Stimulated activated CD8-positive, alpha-beta memory T cell treated with anti-CD3 and anti-CD28 coated beads, Interleukin-4, amount 100 ng/mL, for 4 hours (primary cell): Measurements from ENCODE around the gene GPR6.

Source experiments
- DNase-seq, 2 donors: peaks; one replicate each; pipeline ENCODE4 v3.0.0-alpha.2; 2020; ENCODE audit warnings: low read depth in 2 of 2, low spot score in 1 of 2

Gene GPR6

GRCh38 chr6:109978174-109979032 is at the start of gene GPR6:
TSS of gene GPR6 (plus strand) at chr6:109978311. CDS start at chr6:109979113, 802 bp downstream.
- DNase-seq, result no peak

GRCh38 chr6:109934293-109934692 is 43.8 kb upstream of the GPR6 start:
- no peak for DNase-seq

GRCh38 chr6:109939654-109940053 is 38.5 kb upstream of the GPR6 start:
- no peak for DNase-seq

- no peak for DNase-seq
Observed at GRCh38 chr6:109944448-109944847, 33.7 kb upstream of the GPR6 start.

GRCh38 chr6:109945091-109945490 is 33.0 kb upstream of the GPR6 start:
- no peak for DNase-seq

- DNase-seq, result no peak
Observed at GRCh38 chr6:109946979-109947378, 31.1 kb upstream of the GPR6 start.

GRCh38 chr6:109949281-109950065 is 28.6 kb upstream of the GPR6 start:
- DNase-seq, result no peak

- no peak for DNase-seq
Observed at GRCh38 chr6:109955491-109955890, 22.6 kb upstream of the GPR6 start.

GRCh38 chr6:109958626-109959025 is 19.5 kb upstream of the GPR6 start:
- no peak for DNase-seq

GRCh38 chr6:109961611-109962041 is 16.5 kb upstream of the GPR6 start:
- no peak for DNase-seq

- no peak for DNase-seq
Observed at GRCh38 chr6:109962271-109962670, 15.8 kb upstream of the GPR6 start.

- no peak for DNase-seq
Observed at GRCh38 chr6:109963598-109964170, 14.4 kb upstream of the GPR6 start.

GRCh38 chr6:109964949-109965348 is 13.2 kb upstream of the GPR6 start:
- DNase-seq, result no peak

- DNase-seq, result no peak
Observed at GRCh38 chr6:109966299-109966698, 11.8 kb upstream of the GPR6 start.

GRCh38 chr6:109977791-109978173 is 329 bp upstream of the GPR6 start:
- DNase-seq, result no peak

- no peak for DNase-seq
Observed at GRCh38 chr6:109979033-109979921, 1.2 kb downstream of the GPR6 start.

GRCh38 chr6:109984410-109984809 is 6.3 kb downstream of the GPR6 start:
- DNase-seq, result no peak

GRCh38 chr6:109987196-109987595 is 9.1 kb downstream of the GPR6 start:
- no peak for DNase-seq

- DNase-seq, result no peak
Observed at GRCh38 chr6:109991201-109992101, 13.3 kb downstream of the GPR6 start.
